MM.1S (cell line): ENCODE measurements around the gene DIP2C.

ENCODE experiments used
- DNase-seq: peaks from one replicate; pipeline ENCODE4 v3.0.0-alpha.2; 2015
- H2AFZ ChIP-seq: fragments of 300-600 bp; sonication (generic); 2 replicates; pipeline ENCODE4 v1.6.0; 2016; ENCODE audit warnings: antibody characterized with exemption, low read length
- H3F3A ChIP-seq: fragments of 300-600 bp; sonication (generic); 2 replicates; pipeline ENCODE4 v1.6.1; 2016; ENCODE audit warnings: mild to moderate bottlenecking, antibody characterized with exemption, low read length, moderate library complexity, mixed read lengths; ENCODE audit not compliant: insufficient read depth
- H3K27ac ChIP-seq: fragments of 300-600 bp; sonication (generic); 2 replicates; pipeline ENCODE4 v1.5.1; 2016; ENCODE audit warnings: mild to moderate bottlenecking, low read length
- H3K27me3 ChIP-seq: fragments of 300-600 bp; sonication (generic); replicated peaks from 2 replicates; pipeline ENCODE4 v1.6.0; 2016; ENCODE audit warnings: low read length; ENCODE audit not compliant: insufficient read depth
- H3K36me3 ChIP-seq: fragments of 300-600 bp; sonication (generic); replicated peaks from 2 replicates; pipeline ENCODE4 v1.6.1; 2016; ENCODE audit warnings: mild to moderate bottlenecking, low read length, mixed read lengths; ENCODE audit not compliant: insufficient read depth
- H3K4me1 ChIP-seq: fragments of 300-600 bp; sonication (generic); 2 replicates; pipeline ENCODE4 v1.6.1; 2016; ENCODE audit warnings: low read length, mixed read lengths
- H3K4me2 ChIP-seq: fragments of 300-600 bp; sonication (generic); 2 replicates; pipeline ENCODE4 v1.6.0; 2016; ENCODE audit warnings: low read depth, low read length
- H3K4me3 ChIP-seq: fragments of 300-600 bp; sonication (generic); 2 replicates; pipeline ENCODE4 v1.5.1; 2016; ENCODE audit warnings: low read length, mixed read lengths
- H3K79me2 ChIP-seq: fragments of 300-600 bp; sonication (generic); 2 replicates; pipeline ENCODE4 v1.6.1; 2016; ENCODE audit warnings: mixed run types, low read length, mixed read lengths
- H3K9ac ChIP-seq: fragments of 300-600 bp; sonication (generic); 2 replicates; pipeline ENCODE4 v1.6.1; 2016; ENCODE audit warnings: low read length, mixed read lengths
- H3K9me2 ChIP-seq: fragments of 300-600 bp; sonication (generic); replicated peaks from 2 replicates; pipeline ENCODE4 v1.6.1; 2016; ENCODE audit warnings: mild to moderate bottlenecking, low read length, mixed read lengths; ENCODE audit not compliant: insufficient read depth
- H3K9me3 ChIP-seq: fragments of 300-600 bp; sonication (generic); replicated peaks from 2 replicates; pipeline ENCODE4 v1.6.1; 2016; ENCODE audit warnings: mild to moderate bottlenecking, low read length, mixed read lengths; ENCODE audit not compliant: insufficient read depth
- H4K20me1 ChIP-seq: fragments of 300-600 bp; sonication (generic); 2 replicates; pipeline ENCODE4 v1.6.1; 2016; ENCODE audit warnings: mild to moderate bottlenecking, low read length, moderate library complexity, mixed read lengths; ENCODE audit not compliant: insufficient read depth
- CTCF ChIP-seq: fragments of 300-600 bp; sonication (generic); IDR thresholded peaks from 2 replicates; pipeline ENCODE4 v1.5.1; 2016; ENCODE audit warnings: antibody characterized with exemption, low read length, mixed read lengths
- EZH2 ChIP-seq: fragments of 300-600 bp; sonication (generic); optimal IDR thresholded peaks from 2 replicates; pipeline ENCODE3; 2017; ENCODE audit warnings: low read depth, mild to moderate bottlenecking, antibody characterized with exemption, low read length, mixed read lengths
- EZH2phosphoT487 ChIP-seq: fragments of 300-600 bp; sonication (generic); IDR thresholded peaks from 2 replicates; pipeline ENCODE4 v1.6.1; 2018; ENCODE audit warnings: antibody characterized with exemption, low read length

DIP2C gene

DNA sequence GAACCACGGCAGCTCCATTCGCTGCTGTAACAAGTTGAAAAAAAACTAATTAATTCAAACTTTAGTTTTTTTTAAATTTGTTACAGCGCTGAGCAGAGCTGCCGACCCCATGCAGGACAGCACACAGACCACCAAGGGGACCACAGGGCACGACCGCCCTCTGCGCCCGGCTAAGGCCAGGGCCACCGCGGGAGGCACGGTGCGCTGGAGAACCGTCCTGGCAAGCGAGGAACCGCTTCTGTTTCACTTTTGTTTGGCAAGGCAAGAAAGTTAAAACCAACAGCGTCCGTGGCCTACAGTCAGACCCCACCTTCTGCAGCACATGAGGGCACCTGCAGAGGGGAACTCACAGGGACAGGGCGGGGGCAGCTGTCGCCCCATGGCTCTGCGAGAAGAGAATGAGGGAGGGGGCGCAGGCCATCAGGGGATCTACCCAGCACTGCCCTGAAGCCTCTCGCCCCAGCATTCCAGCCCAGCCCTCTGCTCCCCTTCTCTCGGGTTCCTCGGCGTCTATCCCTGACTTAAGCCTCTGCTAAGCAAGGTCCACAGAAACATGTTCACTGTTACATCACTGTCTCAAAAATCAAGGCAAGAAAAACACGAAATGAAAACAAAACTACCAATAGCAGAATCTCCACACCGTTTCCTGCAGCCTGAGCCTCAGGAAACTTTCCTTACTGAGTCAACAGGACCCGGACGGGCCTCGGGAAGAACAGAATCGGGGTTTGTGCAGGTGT is 204.4 kb downstream of the DIP2C start:
- TF ChIP-seq EZH2 = no peak
- no peak for TF ChIP-seq EZH2phosphoT487
- TF ChIP-seq CTCF = no peak
- Histone ChIP-seq H3K9ac (peak overlapping the region; percentile 92), H3K9me2 (no peaks in the 10 kb centered on the region), H4K20me1 (no peaks in the 10 kb centered on the region), H3K79me2 (peaks cover 25% of the 10 kb centered on the region), H3K4me1 (0 out of 2 replicates have a peak, but pooled peaks cover 8% of the 10 kb centered on the region), H3K9me3 (no peaks in the 10 kb centered on the region), H3K27me3 (no peaks in the 10 kb centered on the region), H3K36me3 (no peaks in the 10 kb centered on the region), H3F3A (peaks cover 19% of the 10 kb centered on the region), H3K4me2 (peak overlapping the region; percentile 82), H3K27ac (peak overlapping the region; percentile 94), H2AFZ (peak overlapping the region; percentile 70), H3K4me3 (peak overlapping the region; percentile 75)
- peak; percentile 80 for DNase-seq

DNA sequence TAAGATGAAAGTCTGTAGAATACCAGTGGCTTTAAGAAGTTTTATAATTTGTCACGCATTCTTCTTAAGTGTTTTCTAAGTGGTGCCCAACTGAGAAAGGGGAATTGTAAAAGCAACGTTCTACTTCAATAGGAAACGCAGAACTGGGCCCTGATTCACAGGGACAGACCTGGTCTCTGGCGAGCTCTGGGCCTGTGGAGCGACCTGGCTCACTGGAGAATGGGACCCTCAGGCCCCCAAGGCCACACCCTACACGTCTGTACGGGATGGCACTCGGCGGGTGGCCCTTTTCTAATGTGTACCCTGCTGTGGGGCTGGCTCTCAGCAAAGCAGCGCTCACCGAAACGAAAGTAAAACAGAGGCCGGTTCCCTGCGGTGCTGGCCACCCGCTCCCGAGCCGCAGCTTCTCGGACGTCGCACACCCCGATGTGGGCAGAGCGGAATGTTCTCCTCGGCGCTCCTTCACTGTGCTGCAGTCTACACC is 205.0 kb downstream of the DIP2C start:
- Histone ChIP-seq H3K9me2 (no peaks in the 10 kb centered on the region), H3K4me1 (0 out of 2 replicates have a peak, but pooled peaks cover 8% of the 10 kb centered on the region), H3K79me2 (peaks cover 25% of the 10 kb centered on the region), H3K36me3 (no peaks in the 10 kb centered on the region), H3K9me3 (no peaks in the 10 kb centered on the region), H3F3A (peaks cover 19% of the 10 kb centered on the region), H3K27ac (peak overlapping the region; percentile 94), H3K4me2 (peak overlapping the region; percentile 82), H3K27me3 (no peaks in the 10 kb centered on the region), H4K20me1 (no peaks in the 10 kb centered on the region), H3K4me3 (peak overlapping the region; percentile 75), H3K9ac (peak overlapping the region; percentile 92), H2AFZ (peak overlapping the region; percentile 70)
- DNase-seq = peak; percentile 82
- TF ChIP-seq CTCF = no peak

DNA sequence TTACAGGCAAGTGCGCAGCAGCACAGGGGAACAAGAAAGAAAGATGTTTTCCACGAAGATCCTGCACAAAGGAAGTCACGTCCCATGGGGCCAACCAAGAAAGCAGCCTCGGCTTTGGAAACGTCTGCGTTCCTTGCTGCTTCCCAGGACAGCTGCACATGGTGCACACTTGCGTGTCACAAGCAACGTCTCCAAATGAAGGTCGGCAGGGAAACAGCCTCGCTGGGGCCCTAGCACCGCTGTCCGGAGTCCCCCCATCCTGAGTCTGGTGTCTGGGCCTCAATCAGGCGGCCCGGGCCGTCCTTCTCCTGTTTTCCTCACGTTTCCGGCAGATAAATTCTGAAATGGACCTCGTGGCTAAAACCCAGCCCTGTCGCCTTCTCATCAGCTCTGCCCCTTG is 206.2 kb downstream of the DIP2C start:
- no peaks in the 10 kb centered on the region for H3K36me3 ChIP-seq
- H3K27me3 ChIP-seq = no peaks in the 10 kb centered on the region
- no peak for DNase-seq
- no peak for TF ChIP-seq CTCF
- TF ChIP-seq EZH2phosphoT487 = no peak
- no peak for TF ChIP-seq EZH2
- H3K9ac ChIP-seq = no peak overlapping the region
- no peaks in the 10 kb centered on the region for H3K9me3 ChIP-seq
- H3K4me1 ChIP-seq = 0 out of 2 replicates have a peak, but pooled peaks cover 8% of the 10 kb centered on the region
- H3K4me2 ChIP-seq = no peak overlapping the region
- H2AFZ ChIP-seq = no peak overlapping the region
- H4K20me1 ChIP-seq = no peaks in the 10 kb centered on the region
- no peaks in the 10 kb centered on the region for H3K9me2 ChIP-seq
- H3F3A ChIP-seq = peaks cover 19% of the 10 kb centered on the region
- no peak overlapping the region for H3K4me3 ChIP-seq
- H3K79me2 ChIP-seq = peaks cover 25% of the 10 kb centered on the region
- H3K27ac ChIP-seq = no peak overlapping the region
